Activated naive CD4-positive, alpha-beta T cell treated with anti-CD3 and anti-CD28 coated beads, Interleukin-2, amount 50 U/mL, for 24 hours (primary cell): Measurements from ENCODE around the gene MAN1A2.

Experiments used
- H3K27ac Mint-ChIP-seq: one replicate; pipeline ENCODE4 v1.8.0; 2021; ENCODE audit warnings: mild to moderate bottlenecking, mixed read lengths
- H3K27me3 Mint-ChIP-seq: one replicate; pipeline ENCODE4 v1.8.0; 2021; ENCODE audit warnings: mixed read lengths
- H3K36me3 Mint-ChIP-seq: one replicate; pipeline ENCODE4 v1.8.0; 2021; ENCODE audit warnings: mixed read lengths
- H3K4me1 Mint-ChIP-seq: one replicate; pipeline ENCODE4 v1.8.0; 2021; ENCODE audit warnings: mixed read lengths
- H3K4me3 Mint-ChIP-seq: one replicate; pipeline ENCODE4 v1.8.0; 2021; ENCODE audit warnings: mild to moderate bottlenecking, mixed read lengths
- H3K9me3 Mint-ChIP-seq: one replicate; pipeline ENCODE4 v1.8.0; 2021; ENCODE audit warnings: mixed read lengths

The MAN1A2 gene

DNA sequence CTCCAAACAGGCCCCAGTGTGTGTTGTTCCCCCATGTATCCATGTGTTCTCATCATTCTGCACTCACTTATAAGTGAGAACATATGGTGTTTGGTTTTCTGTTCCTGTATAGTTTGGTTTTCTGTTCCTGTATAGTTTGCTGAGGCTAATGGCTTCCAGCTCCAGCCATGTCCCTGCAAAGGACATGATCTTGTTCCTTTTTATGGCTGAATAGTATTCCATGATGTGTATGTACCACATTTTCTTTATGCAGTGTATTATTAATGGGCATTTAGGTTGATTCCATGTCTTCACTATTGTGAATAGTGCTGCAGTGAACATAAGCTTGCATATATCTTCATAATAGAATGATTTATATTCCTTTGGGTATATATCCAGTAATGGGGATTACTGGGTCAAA lies 111.8 kb downstream of the MAN1A2 start:
- Mint-ChIP-seq H3K36me3 (peaks cover 63% of the 10 kb centered on the region), H3K27ac (no peak overlapping the region), H3K4me3 (no peak overlapping the region), H3K27me3 (no peaks in the 10 kb centered on the region), H3K9me3 (peaks cover 5% of the 10 kb centered on the region), H3K4me1 (no peaks in the 10 kb centered on the region)

DNA sequence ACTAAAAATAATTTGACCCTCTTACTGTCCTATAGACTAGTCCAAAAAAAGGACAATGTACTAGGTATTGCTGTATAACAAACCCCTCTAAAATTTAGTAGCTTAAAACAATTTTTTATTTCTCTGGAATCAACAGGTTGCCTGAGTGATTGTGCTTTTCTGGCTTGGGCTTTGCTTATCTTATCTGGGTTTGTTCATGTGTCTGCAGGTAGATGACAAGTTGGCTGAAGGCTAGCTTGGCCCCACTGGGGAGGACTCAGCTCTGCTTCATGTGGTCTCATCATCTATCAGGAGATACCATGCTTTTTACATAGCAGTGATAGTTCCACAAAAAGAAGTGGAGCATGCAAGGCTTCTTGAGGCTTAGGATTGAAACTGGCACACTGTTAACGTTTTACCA lies 114.2 kb downstream of the MAN1A2 start:
- Mint-ChIP-seq H3K4me3 (no peak overlapping the region), H3K4me1 (no peaks in the 10 kb centered on the region), H3K27ac (no peak overlapping the region), H3K9me3 (no peaks in the 10 kb centered on the region), H3K36me3 (peaks cover 50% of the 10 kb centered on the region), H3K27me3 (no peaks in the 10 kb centered on the region)

- Mint-ChIP-seq H3K27me3 (no peaks in the 10 kb centered on the region), H3K36me3 (peaks cover 7% of the 10 kb centered on the region), H3K4me3 (no peak overlapping the region), H3K9me3 (no peaks in the 10 kb centered on the region), H3K27ac (no peak overlapping the region), H3K4me1 (no peaks in the 10 kb centered on the region)
These were observed 126.7 kb downstream of the MAN1A2 start for GRCh38 chr1:117493906-117494305.

GRCh38 chr1:117495068-117495467 lies 127.8 kb downstream of the MAN1A2 start:
- no peak overlapping the region for H3K27ac Mint-ChIP-seq
- no peaks in the 10 kb centered on the region for H3K9me3 Mint-ChIP-seq
- no peaks in the 10 kb centered on the region for H3K4me1 Mint-ChIP-seq
- no peak overlapping the region for H3K4me3 Mint-ChIP-seq
- H3K36me3 Mint-ChIP-seq, result peaks cover 4% of the 10 kb centered on the region
- no peaks in the 10 kb centered on the region for H3K27me3 Mint-ChIP-seq

- H3K4me3 Mint-ChIP-seq, result no peak overlapping the region
- no peaks in the 10 kb centered on the region for H3K4me1 Mint-ChIP-seq
- no peak overlapping the region for H3K27ac Mint-ChIP-seq
- H3K9me3 Mint-ChIP-seq, result no peaks in the 10 kb centered on the region
- H3K36me3 Mint-ChIP-seq, result peaks cover 8% of the 10 kb centered on the region
- H3K27me3 Mint-ChIP-seq, result no peaks in the 10 kb centered on the region
These were observed 131.8 kb downstream of the MAN1A2 start for GRCh38 chr1:117499071-117499470.

- Mint-ChIP-seq H3K36me3 (peaks cover 17% of the 10 kb centered on the region), H3K27ac (no peak overlapping the region), H3K27me3 (no peaks in the 10 kb centered on the region), H3K9me3 (no peaks in the 10 kb centered on the region), H3K4me1 (no peaks in the 10 kb centered on the region), H3K4me3 (no peak overlapping the region)
These were observed 133.3 kb downstream of the MAN1A2 start for GRCh38 chr1:117500584-117500983.

- H3K27ac Mint-ChIP-seq, result no peak overlapping the region
- H3K4me3 Mint-ChIP-seq, result no peak overlapping the region
- H3K9me3 Mint-ChIP-seq, result no peaks in the 10 kb centered on the region
These were observed 134.0 kb downstream of the MAN1A2 start for GRCh38 chr1:117501281-117501680.

DNA sequence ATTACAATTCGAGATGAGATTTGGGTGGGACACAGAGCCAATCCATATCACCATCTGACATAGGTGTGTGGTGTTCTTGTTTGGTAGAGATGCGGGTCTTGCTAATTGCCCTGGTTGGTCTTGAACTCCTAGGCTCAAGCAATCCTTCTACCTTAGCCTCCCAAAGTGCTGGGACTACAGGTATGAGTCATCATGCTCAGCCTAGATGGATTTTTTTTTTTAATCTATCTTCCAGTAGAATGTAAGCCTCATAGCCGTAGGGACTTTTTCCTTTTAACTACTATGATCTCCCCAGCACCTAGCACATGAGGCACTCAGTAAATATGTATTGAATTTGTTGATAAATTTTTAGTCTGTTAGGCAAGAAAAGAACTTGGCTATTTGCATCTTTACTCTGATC lies 144.0 kb downstream of the MAN1A2 start:
- Mint-ChIP-seq H3K4me3 (no peak overlapping the region), H3K9me3 (no peaks in the 10 kb centered on the region), H3K27ac (no peak overlapping the region), H3K36me3 (peaks cover 4% of the 10 kb centered on the region), H3K27me3 (no peaks in the 10 kb centered on the region), H3K4me1 (no peaks in the 10 kb centered on the region)

More at GRCh38 chr1:117501281-117501680, 134.0 kb downstream of the MAN1A2 start:
- peaks cover 17% of the 10 kb centered on the region for H3K36me3 Mint-ChIP-seq
- no peaks in the 10 kb centered on the region for H3K27me3 Mint-ChIP-seq
- no peaks in the 10 kb centered on the region for H3K4me1 Mint-ChIP-seq

DNA sequence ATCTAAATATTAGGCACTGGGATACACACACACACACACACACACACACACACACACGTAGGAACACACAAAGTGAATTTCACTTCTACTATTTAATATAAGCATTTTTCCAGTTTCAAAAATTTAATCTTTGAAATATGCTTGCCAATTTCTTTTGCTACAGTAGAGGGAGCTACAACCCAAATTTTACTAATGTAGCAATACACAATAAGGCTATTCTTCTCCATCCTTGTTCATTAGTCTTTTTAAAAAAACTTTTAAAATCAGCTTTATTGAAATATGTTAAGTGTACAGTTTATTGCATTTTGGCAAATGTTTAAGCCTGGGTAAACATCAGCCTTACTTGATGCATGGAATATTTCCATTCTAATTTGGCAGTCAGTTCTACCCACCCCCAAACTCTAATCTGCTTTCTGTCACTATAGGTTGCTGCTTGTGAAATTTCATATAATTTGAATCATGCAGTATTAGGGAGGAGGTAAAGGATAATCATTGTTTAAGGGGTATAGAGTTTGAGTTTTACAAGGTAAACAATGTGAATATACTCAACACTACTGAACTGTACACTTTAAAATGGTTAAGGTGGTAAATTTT lies 145.6 kb downstream of the MAN1A2 start:
- Mint-ChIP-seq H3K36me3 (peaks cover 9% of the 10 kb centered on the region), H3K4me1 (no peaks in the 10 kb centered on the region), H3K4me3 (no peak overlapping the region), H3K9me3 (no peaks in the 10 kb centered on the region), H3K27me3 (no peaks in the 10 kb centered on the region), H3K27ac (no peak overlapping the region)

DNA sequence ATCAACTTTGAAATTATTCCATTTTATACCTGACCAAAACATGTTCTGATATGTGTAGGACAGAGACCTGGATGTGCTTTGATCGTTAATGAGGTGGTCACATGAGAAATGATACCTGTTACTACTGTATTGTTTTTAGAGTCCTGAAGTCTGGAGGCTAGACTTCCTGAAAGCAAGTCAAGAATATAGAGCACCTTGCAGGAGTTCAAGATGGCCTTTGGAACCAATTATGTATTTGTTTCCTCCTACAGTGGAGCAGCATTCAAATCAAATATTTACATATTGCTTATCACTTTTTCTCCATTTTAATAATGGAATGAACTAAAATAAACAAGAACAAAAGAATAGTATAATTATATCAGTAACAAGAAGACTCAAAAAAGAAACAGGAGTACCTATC lies 155.9 kb downstream of the MAN1A2 start:
- Mint-ChIP-seq H3K9me3 (no peaks in the 10 kb centered on the region), H3K36me3 (peaks cover 14% of the 10 kb centered on the region), H3K4me3 (no peak overlapping the region), H3K27ac (no peak overlapping the region), H3K4me1 (peaks cover 9% of the 10 kb centered on the region), H3K27me3 (no peaks in the 10 kb centered on the region)

- peaks cover 16% of the 10 kb centered on the region for H3K4me1 Mint-ChIP-seq
- peaks cover 5% of the 10 kb centered on the region for H3K36me3 Mint-ChIP-seq
- no peaks in the 10 kb centered on the region for H3K9me3 Mint-ChIP-seq
- no peak overlapping the region for H3K27ac Mint-ChIP-seq
- H3K27me3 Mint-ChIP-seq, result no peaks in the 10 kb centered on the region
- no peak overlapping the region for H3K4me3 Mint-ChIP-seq
These were observed 159.8 kb downstream of the MAN1A2 start for GRCh38 chr1:117527074-117527473.

GRCh38 chr1:117527566-117528102 lies 160.4 kb downstream of the MAN1A2 start:
- peaks cover 16% of the 10 kb centered on the region for H3K4me1 Mint-ChIP-seq
- H3K4me3 Mint-ChIP-seq, result no peak overlapping the region
- H3K36me3 Mint-ChIP-seq, result peaks cover 4% of the 10 kb centered on the region
- H3K27ac Mint-ChIP-seq, result no peak overlapping the region
- H3K9me3 Mint-ChIP-seq, result no peaks in the 10 kb centered on the region
- no peaks in the 10 kb centered on the region for H3K27me3 Mint-ChIP-seq

DNA sequence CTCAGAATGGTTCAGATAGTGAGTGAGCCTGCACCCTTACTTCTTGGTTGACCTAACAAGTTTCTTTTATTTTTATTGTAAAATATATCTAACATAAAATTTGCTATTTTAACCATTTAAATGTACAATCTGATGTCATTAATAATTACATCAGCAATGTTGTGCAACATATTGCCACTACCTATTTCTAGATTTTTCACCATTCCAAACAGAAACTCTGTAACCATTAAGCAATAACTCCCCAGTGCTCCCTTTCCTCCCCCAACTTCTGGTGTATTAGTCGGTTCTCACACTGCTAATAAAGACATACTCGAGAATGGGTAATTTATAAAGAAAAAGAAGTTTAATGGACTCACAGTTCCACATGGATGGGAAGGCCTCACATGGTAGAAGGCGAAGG lies 162.4 kb downstream of the MAN1A2 start:
- Mint-ChIP-seq H3K4me1 (peaks cover 16% of the 10 kb centered on the region), H3K4me3 (no peak overlapping the region), H3K9me3 (no peaks in the 10 kb centered on the region), H3K27ac (no peak overlapping the region), H3K27me3 (no peaks in the 10 kb centered on the region), H3K36me3 (peaks cover 4% of the 10 kb centered on the region)

- H3K4me1 Mint-ChIP-seq, result peaks cover 16% of the 10 kb centered on the region
- peaks cover 4% of the 10 kb centered on the region for H3K36me3 Mint-ChIP-seq
- H3K27me3 Mint-ChIP-seq, result no peaks in the 10 kb centered on the region
- no peaks in the 10 kb centered on the region for H3K9me3 Mint-ChIP-seq
- H3K27ac Mint-ChIP-seq, result peak overlapping the region; percentile 91
- H3K4me3 Mint-ChIP-seq, result no peak overlapping the region
These were observed 164.0 kb downstream of the MAN1A2 start for GRCh38 chr1:117531222-117531621.

DNA sequence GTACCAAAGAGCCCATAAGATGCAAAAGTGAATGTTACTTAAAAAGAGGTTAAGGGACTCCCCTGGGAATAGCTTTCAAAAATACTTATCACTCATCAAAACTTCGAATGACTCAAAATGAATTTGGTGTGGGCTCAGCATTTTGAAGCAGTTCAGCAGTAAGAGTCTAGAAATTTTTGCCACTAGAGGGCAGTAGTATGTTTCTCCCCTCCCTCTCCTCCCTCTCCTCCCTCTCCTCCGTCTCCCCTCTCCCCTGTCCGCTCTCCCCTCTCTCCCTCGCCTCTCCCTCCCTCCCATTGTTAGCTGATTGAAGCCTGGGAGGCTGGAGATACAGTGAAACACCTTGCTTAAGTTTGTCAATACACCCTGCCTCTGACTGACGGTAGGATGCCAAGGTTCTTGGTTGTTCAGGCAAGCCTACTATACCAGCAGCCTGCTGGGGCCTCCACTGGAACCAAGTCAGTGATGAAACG lies 167.8 kb downstream of the MAN1A2 start:
- H3K9me3 Mint-ChIP-seq, result no peaks in the 10 kb centered on the region
- H3K27ac Mint-ChIP-seq, result no peak overlapping the region
- H3K4me3 Mint-ChIP-seq, result no peak overlapping the region
- H3K27me3 Mint-ChIP-seq, result no peaks in the 10 kb centered on the region
- H3K36me3 Mint-ChIP-seq, result peaks cover 4% of the 10 kb centered on the region
- H3K4me1 Mint-ChIP-seq, result peaks cover 14% of the 10 kb centered on the region

DNA sequence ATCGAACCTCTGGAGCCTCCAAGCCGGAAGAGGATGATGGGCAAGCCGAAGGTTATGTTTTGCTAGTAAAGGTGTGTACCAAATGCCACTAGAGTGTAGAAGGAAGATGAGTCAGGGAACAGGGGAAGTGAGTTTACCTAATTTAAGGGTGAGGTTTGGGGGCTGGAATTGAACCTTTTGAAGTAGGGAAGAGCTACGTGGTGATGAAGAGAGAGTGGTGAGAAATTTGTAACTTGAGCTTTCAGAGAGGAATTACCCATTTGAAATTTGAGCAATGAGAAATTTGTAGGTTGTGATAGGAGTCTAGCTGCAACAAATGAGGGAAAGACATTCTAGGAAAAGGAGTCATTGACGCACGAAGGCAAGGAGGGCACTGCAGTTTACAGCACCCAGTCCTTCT lies 168.6 kb downstream of the MAN1A2 start:
- peaks cover 4% of the 10 kb centered on the region for H3K36me3 Mint-ChIP-seq
- H3K27ac Mint-ChIP-seq, result no peak overlapping the region
- H3K27me3 Mint-ChIP-seq, result no peaks in the 10 kb centered on the region
- no peaks in the 10 kb centered on the region for H3K9me3 Mint-ChIP-seq
- H3K4me3 Mint-ChIP-seq, result no peak overlapping the region
- H3K4me1 Mint-ChIP-seq, result peaks cover 8% of the 10 kb centered on the region
